Measurements from ENCODE around the gene SPATA31D4. TPM values are rescaled to one million over a fixed set of nuclear protein-coding genes. Genes with fewer than 3 reads are reported as not detected.

SPATA31D4 gene
- total RNA-seq, 3 donors from 2014 or later: not detected

- no peak for TF ChIP-seq CTCF (IDR thresholded peaks at IDR 0.05)
- H3K4me1 ChIP-seq (ENCODE audit: low read depth): peaks cover 8% of the 10 kb centered on the region
- no peak overlapping the region for H3K4me3 ChIP-seq
- no peak for DNase-seq
- intact Hi-C loops (cut with DNase I, micrococcal nuclease): no loop called here
- ATAC-seq: peak; percentile 97
- H3K9me3 ChIP-seq: no peaks in the 10 kb centered on the region
- no peaks in the 10 kb centered on the region for H3K36me3 ChIP-seq (ENCODE audit: low read depth)
Measured at GRCh38 chr9:81892440-81892839, 35.8 kb upstream of the SPATA31D4 start.

GRCh38 chr9:81893929-81894328, 34.3 kb upstream of the SPATA31D4 start:
- intact Hi-C loops (cut with DNase I, micrococcal nuclease): no loop called here

GRCh38 chr9:81894891-81895290, 33.3 kb upstream of the SPATA31D4 start:
- TF ChIP-seq CTCF (IDR thresholded peaks at IDR 0.05): no peak
- H3K4me1 ChIP-seq (ENCODE audit: low read depth): peaks cover 8% of the 10 kb centered on the region
- ATAC-seq: no peak
- no peak for DNase-seq
- no peak overlapping the region for H3K4me3 ChIP-seq
- no peaks in the 10 kb centered on the region for H3K9me3 ChIP-seq
- H3K36me3 ChIP-seq (ENCODE audit: low read depth): no peaks in the 10 kb centered on the region
- intact Hi-C loops (cut with DNase I, micrococcal nuclease): no loop called here

More at GRCh38 chr9:81893929-81894328, 34.3 kb upstream of the SPATA31D4 start:
- ATAC-seq (no peak), DNase-seq (no peak)
- Histone ChIP-seq H3K4me3 (no peak overlapping the region), H3K36me3 (ENCODE audit: low read depth) (no peaks in the 10 kb centered on the region), H3K9me3 (no peaks in the 10 kb centered on the region), H3K4me1 (ENCODE audit: low read depth) (peaks cover 8% of the 10 kb centered on the region)
- no peak for TF ChIP-seq CTCF (IDR thresholded peaks at IDR 0.05)

- no peak for ATAC-seq
- intact Hi-C loops (cut with DNase I, micrococcal nuclease): no loop called here
Measured at GRCh38 chr9:81896070-81896469, 32.2 kb upstream of the SPATA31D4 start.

GRCh38 chr9:81898851-81899250, 29.4 kb upstream of the SPATA31D4 start:
- no peak for ATAC-seq
- no peak for DNase-seq
- Histone ChIP-seq H3K4me1 (ENCODE audit: low read depth) (no peaks in the 10 kb centered on the region), H3K36me3 (ENCODE audit: low read depth) (no peaks in the 10 kb centered on the region), H3K4me3 (no peak overlapping the region), H3K9me3 (no peaks in the 10 kb centered on the region)
- no peak for TF ChIP-seq CTCF (IDR thresholded peaks at IDR 0.05)
- intact Hi-C loops (cut with DNase I, micrococcal nuclease): no loop called here

More at GRCh38 chr9:81896070-81896469, 32.2 kb upstream of the SPATA31D4 start:
- Histone ChIP-seq H3K36me3 (ENCODE audit: low read depth) (no peaks in the 10 kb centered on the region), H3K4me3 (no peak overlapping the region), H3K9me3 (no peaks in the 10 kb centered on the region), H3K4me1 (ENCODE audit: low read depth) (peaks cover 6% of the 10 kb centered on the region)
- no peak for DNase-seq
- TF ChIP-seq CTCF (IDR thresholded peaks at IDR 0.05): no peak

GRCh38 chr9:81902196-81902595, 26.0 kb upstream of the SPATA31D4 start:
- TF ChIP-seq CTCF (IDR thresholded peaks at IDR 0.05): no peak
- Histone ChIP-seq H3K36me3 (ENCODE audit: low read depth) (no peaks in the 10 kb centered on the region), H3K4me3 (no peak overlapping the region), H3K4me1 (ENCODE audit: low read depth) (no peaks in the 10 kb centered on the region), H3K9me3 (no peaks in the 10 kb centered on the region)
- intact Hi-C loops (cut with DNase I, micrococcal nuclease): no loop called here
- ATAC-seq: no peak
- DNase-seq: no peak
